GM11168 (cell line): ENCODE measurements around the gene PBX4.
"Not testable (repeated sequence)": the region's sequence is repeated elsewhere in the genome, so short reads cannot be mapped to it uniquely, and the experiment has no call there.

ENCODE experiments used
- in situ Hi-C: fragments of 300-500 bp; cut with MboI; formaldehyde crosslinking; loops from one replicate; pipeline ENCODE4 v1.12.0; 2022; ENCODE audit warnings: low sequenced_read_pairs; ENCODE audit not compliant: unreplicated experiment

The PBX4 gene

DNA sequence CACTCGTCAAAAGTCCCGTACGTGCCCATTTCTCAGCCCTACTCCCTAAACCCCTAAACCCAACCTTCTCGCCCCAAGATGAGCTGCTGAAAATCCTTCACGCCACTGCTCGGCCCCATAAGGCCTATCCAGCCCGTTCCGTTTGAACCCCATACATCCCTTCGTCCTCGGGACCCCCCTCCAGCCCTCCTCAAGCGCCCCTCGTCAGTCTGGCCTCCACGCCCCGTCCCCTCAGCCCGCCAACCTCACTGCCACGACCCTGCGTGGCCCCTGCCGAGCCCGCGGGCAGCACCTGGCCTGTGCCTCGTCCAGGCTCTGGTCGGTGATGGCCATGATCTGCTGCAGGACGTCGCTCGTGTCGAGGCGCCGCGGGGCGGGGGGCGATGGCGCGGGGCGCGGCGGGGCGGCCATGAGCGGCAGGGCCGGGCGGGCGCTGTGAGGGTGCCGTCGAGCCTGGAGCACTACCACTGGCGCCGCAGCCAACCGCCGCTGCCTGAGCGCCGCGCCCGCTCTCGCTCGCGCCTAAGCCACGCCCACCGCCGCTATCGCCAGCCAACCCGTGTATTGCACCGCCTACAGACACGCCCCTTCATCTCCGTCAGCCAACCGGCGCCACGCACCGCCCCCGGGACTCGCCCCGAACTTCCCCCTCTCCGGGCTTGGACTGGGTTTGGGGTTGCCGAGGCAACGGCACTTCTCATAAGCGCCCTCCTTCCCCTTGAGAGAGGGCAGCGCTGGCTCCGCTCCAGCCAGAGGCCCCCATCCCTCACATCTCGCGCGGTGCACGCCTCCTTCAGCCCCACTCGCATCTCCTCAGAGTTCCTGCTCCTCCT, at the start of gene PBX4:
TSS of gene PBX4 (minus strand) at position 469 of the 833 bp plus-strand sequence. CDS start at position 411, 58 bp downstream.
- in situ Hi-C loops = no loop called here

- in situ Hi-C loops = not testable (repeated sequence)
Observed at GRCh38 chr19:19665420-19665948, 47.0 kb upstream of the PBX4 start.

DNA sequence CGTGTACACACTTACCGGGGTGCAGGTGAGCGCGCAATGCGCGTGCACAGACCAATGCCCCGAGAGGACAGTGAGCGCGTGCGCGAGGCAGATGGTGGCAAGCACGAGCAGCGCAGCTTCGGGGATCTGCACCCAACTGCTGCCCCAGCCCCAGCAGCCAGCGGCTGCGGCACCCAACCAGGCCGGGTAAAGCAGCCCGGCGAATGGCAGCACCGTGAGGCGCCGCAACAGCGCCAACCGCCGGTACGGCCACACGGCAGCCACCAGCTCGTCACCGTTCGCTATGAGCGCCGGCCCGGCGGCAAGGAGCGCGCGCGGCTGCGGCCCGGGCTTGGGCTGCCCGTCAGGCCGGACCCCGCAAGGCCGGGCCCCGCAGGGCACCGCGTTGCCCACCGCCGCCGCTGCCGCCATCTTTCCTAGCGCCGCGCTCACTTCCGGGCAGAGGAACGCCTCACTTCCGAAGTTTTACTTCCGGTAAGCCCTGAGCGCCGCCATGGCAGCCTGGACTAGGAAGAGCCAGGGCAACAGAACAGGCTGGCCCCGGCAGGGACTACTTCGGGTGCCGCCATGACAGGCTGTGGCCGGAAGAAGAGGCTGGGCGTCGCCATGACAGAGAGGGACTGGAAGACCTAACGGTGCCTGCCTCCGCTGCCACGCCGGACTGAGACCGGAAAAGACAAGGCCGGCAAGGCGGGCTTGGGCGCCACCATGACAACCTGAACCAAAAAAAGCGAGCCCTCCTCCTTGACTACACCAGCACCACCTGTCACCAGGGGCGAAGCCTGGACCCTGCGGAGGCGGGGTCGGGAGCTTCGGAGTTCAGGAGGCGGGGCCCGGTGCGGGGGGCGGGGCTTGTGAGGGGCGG, 45.0 kb upstream of the PBX4 start, which contains the start of gene ATP13A1:
TSS of gene ATP13A1 (minus strand) at position 421 of the 865 bp plus-strand sequence. CDS start at position 411, 10 bp downstream.
- in situ Hi-C loops = no loop called here

DNA sequence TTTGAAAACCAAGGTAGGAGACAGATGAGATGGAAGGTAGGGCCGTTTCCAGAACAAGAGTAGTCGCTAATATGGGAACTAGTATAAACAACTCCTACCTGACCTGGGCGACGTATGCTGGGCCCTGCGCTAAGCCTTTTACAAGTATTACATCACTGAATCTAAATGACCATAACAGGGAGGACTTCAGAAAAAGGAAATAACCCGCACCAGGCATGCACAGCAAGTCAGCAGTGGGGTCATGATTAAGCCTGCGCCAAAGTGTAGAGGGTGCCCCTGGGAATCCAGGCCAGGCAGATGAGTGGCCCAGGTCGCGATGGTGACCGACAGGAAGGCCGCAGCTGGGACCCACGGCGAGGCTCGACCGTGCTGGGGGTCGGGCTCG, 44.4 kb upstream of the PBX4 start:
- in situ Hi-C loops = no loop called here

GRCh38 chr19:19662344-19662743, 43.9 kb upstream of the PBX4 start:
- in situ Hi-C loops = no loop called here

DNA sequence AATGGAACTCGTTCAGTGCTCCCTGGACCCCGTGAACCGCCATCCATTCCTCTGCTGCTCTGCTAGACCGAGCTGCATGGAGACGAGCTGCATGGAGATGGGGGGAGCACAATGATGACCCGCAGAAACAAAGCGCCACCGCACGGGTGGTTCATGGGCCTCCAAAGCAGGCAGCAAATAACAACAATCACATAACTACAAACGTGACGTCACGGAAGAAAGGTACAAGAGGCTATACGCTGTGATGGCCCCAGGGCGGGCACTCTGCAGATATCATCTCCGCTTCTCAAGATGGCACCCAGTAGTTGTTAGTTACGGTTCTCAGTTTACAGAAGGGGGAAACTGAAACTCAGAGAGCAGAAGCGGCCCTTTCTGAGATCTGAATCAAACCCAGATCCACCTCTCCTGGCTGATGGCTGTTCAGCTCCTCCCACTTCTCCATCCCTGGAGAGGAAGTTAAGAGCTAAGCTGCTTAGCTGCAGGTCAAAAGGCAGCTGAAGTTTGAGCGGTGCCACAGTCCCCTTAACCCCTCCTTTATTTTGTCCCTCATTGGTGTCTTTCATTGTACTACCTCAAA, 43.3 kb upstream of the PBX4 start:
- in situ Hi-C loops = no loop called here

DNA sequence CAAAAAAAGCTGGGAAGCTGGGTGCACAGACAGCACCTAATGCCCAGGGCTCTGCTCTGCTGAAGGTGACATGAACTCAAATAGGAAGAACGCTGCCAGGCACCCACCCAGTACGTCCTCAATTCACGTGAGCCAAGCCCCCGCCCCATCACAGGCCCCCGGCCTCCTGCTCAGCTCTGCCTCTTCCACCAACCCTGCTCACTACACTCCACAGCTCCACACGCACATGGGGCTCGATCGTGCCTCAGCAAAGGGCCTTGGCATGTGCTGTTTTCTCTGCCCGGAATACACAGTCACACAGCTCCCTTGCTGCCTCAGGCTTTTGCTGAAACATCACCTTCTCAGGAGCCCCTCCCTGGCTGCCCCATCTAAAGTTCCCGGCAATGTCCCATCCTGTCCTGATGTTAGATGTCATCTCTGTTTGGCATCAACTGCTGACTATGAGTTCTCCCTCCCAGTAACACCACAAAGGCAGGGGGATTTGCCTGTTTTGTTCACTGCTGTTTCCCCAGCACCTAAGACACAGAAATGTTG, 42.7 kb upstream of the PBX4 start:
- in situ Hi-C loops = no loop called here

DNA sequence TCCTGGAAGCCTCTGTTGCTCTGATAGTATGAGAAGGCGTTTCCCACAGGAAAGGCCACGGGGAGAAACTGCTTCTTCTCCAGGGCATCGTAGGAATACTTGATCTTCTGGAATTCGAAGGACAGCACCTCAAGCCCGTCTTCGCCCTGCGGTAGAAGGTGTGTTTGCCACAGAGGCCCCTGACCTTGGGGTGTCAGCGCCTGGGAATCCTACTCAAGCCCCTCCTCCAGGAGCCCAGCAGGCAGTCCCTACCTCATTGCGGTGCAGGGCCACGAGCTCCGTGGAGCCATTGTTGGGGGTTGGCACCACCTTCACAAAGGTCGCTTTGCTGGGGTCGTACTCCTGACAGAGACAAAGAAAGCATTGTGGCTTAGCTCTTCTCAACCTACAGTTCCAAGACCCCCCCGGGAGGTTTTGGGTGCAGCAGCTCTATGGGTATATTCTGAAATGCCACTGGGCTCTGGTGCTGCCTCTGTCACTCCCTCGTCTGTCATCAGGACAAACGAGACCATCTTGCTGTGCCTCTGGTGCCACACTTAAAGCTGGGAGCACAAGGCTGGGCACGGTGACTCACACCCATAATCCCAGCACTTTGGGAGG, 41.3 kb upstream of the PBX4 start:
- in situ Hi-C loops = no loop called here

DNA sequence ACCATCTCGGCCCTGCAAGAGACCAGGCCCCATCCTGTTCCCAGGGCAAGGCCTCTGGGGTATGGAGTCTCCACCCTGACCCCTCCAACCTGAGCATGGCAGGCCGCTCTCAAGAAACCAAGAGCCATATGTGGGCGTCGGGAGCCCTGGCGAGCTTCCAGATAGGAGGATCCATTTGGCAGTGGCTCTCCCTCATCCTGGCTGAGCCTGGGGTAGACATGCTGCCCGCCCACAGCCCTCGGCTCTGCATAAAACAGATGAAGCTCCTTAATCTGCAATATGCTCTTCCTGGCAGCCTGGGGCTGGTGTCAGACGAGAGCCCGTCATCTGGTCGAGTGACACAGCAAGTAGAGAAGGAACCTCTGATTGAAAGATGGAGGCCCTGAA, 38.9 kb upstream of the PBX4 start:
- in situ Hi-C loops = no loop called here

DNA sequence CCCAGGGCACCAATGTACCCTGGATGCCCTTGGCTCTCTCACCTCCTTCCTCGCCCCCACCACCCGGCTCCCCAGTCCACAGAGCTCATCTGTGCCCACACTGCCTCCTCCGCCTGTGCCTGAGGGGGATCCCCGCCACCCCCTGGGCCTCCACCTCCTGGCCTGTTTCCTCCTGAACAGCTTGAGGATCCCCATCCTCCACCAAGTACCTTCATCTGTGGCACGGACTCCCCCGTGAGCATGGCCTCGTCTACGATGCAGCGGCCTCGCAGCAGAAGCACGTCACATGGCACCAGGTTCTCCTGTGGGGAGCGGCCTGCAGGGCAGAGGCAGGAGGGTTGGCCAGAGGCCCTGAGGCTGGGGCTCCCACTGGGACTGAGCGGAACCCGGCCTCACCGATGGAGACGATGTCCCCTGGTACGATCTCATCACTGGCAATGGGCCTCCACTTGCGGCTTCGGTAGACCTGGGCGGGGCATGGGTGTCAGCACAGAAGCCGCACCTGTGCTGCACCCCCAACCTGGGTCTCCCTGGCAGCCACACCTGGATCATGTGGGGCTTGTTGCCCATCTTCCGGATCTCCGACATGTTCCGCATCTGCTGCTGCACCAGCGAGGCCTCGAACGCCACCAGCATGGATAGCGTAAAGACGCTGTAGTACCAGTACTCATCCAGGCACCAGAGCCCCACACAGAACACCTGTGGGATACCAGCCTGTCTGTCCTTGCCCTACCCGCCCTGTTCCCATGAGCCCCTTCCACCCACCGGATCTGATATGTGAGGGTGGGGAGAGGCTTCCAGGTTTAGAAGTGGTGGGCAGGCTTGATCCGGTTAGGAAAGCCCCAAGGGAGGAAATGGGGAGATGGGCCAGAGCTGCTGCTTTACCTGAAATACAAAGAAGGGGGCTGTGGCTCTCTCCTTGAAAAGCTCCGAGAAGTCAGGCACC, 38.2 kb upstream of the PBX4 start:
- in situ Hi-C loops = no loop called here

GRCh38 chr19:19655641-19656343, 37.3 kb upstream of the PBX4 start:
- in situ Hi-C loops = no loop called here

- in situ Hi-C loops = no loop called here
Observed at GRCh38 chr19:19655051-19655594, 36.6 kb upstream of the PBX4 start.

GRCh38 chr19:19654441-19654840, 36.0 kb upstream of the PBX4 start:
- in situ Hi-C loops = no loop called here

DNA sequence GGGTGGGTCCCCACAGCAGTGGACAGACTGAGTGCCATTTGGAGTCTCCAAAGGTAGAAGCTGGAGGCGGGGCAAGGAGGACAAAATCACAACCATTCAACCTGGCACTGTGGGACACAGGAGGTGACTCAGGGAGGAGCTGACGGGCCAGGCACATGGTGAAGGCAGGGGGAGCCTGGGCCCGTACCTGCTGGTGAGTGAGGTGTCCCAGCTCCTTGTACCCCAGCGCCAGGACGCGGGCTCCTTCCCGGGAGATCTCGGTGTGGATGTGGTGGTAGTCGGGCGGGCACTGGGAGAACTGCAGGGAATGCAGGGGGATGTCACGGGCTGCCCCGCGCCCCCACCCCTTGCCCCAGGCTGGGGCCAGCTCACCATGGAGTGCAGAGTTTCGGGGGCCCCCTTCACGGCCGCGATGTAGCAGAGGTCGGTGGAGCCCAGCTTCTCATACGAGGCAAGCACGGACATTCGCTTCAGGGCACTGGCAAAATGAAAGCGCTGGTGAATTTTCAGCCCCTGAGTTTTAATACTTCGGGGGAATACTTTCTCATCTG, 35.2 kb upstream of the PBX4 start:
- in situ Hi-C loops = no loop called here

- in situ Hi-C loops = no loop called here
Observed at GRCh38 chr19:19652482-19653295, 34.2 kb upstream of the PBX4 start.

- in situ Hi-C loops = no loop called here
Observed at GRCh38 chr19:19651076-19651475, 32.6 kb upstream of the PBX4 start.

DNA sequence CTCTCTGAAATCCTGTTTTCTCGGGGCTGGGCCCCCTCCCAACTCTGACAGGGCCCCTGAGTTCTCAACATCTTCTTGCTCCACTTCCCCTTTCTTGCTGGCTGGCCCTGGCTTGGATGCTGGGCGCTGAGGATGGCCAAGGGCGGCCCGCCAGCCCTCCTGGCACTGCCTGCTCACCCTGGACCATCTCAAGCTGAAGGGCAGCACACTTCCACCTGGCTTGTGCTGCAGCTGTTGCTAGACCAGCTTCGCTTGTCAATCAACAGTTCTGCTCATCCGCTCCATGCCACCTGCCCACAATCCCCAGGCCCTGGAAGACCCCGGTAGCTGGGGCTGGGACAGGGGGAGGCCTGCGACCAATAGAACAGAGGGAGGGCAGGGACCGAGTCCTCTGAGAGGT, 31.8 kb upstream of the PBX4 start:
- in situ Hi-C loops = no loop called here
